Fibroblast of lung (primary cell): ENCODE data around the gene YTHDF2.

ENCODE experiments used
- EZH2 ChIP-seq: IDR thresholded peaks from 2 replicates; pipeline ENCODE4 v1.5.1; 2012; ENCODE audit warnings: low read length, control low read depth, mild to moderate bottlenecking; ENCODE audit errors: missing control alignments
- TF ChIP-seq, protein P1 (sequence below), 2 donors: IDR thresholded peaks in 1 of 2; conservative IDR thresholded peaks in 1 of 2; 1 replicate in 1 of 2; 2 replicates in 1 of 2; pipeline ENCODE4 v1.5.1; 2011 to 2012; ENCODE audit warnings: low read length in 2 of 2, control low read depth in 1 of 2, inconsistent platforms in 1 of 2, low read depth in 1 of 2, mild to moderate bottlenecking in 1 of 2

DNA sequence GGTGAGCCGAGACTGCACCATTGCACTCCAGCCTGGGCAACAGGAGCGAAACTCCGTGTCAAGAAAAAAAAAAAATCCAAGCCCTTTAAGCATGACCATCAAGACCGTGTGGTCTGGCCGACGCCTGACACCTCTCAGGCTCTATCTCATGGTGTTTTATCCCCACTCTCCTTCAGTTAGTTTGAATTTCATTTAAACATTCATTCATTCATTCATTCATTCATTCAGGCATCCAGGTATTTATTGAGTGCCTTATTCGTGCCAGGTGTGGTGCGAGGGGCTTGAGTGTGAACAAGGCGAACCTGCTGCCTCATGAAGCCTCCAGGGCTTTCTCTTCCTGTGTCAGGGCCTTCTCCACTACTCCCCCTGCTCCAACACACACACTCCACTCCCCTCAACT, 52.7 kb downstream of the YTHDF2 start:
- TF ChIP-seq, protein P1, sequence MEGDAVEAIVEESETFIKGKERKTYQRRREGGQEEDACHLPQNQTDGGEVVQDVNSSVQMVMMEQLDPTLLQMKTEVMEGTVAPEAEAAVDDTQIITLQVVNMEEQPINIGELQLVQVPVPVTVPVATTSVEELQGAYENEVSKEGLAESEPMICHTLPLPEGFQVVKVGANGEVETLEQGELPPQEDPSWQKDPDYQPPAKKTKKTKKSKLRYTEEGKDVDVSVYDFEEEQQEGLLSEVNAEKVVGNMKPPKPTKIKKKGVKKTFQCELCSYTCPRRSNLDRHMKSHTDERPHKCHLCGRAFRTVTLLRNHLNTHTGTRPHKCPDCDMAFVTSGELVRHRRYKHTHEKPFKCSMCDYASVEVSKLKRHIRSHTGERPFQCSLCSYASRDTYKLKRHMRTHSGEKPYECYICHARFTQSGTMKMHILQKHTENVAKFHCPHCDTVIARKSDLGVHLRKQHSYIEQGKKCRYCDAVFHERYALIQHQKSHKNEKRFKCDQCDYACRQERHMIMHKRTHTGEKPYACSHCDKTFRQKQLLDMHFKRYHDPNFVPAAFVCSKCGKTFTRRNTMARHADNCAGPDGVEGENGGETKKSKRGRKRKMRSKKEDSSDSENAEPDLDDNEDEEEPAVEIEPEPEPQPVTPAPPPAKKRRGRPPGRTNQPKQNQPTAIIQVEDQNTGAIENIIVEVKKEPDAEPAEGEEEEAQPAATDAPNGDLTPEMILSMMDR (conservative IDR thresholded peaks at IDR 0.05 in 1 of 2, IDR thresholded peaks at IDR 0.05 in 1 of 2; ENCODE audit: low read depth in 1 of 2, low read length in 2 of 2), result no peak
- TF ChIP-seq EZH2, result no peak
